ENCODE data around the gene IMPDH2. TPM values are rescaled to one million over a fixed set of nuclear protein-coding genes. Genes with fewer than 3 reads are reported as not detected.

The IMPDH2 gene
- 100 to 1,000 TPM; 227 to 229 TPM for total RNA-seq

DNA sequence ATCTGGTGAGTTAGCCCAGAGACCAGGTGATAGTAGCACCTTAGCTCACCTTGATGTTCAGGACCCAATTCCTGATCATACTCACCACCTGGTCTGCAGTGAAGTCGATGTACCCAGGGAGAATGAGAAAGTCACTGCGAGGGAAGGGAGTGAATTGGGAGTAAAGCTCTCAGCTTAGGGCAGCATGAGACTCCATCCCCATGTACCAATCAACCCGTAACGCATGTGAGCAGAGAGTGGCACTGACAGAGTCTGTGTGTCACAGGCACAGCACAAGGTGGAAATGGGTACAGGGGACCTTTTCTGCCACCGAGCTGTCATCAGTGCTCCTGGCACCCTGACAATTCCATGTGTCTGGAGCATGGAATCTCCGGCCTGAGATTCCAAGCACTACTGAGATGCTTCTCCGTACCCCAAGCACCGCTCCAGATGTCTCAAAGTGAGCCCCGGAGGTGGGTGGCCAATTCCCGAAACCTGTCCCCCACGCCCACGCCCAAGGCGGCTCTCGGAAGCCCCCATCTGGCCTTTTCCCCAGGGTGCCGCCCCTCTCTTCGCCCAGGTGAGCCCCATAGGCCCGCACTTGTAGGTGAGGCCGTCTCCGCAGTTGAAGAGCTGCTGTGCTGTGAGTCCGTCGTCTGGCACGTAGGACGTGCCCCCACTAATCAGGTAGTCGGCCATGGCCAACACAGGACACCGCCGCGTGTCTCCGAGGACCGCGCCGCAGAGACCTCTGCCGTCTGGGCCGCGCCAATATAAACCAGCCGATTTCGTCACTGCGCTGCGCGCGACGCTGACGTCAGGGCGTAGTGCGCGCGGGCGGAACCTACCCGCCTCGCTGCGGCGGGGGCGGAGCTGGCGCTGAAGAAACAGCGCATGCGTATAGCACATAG, at the start of gene IMPDH2:
Gene IMPDH2, minus strand, starts transcription at position 726 of the 890 bp plus-strand sequence. Its CDS starts 48 bp downstream, at position 678.
- CTCF ChIA-PET, result interaction anchor here (0.8 to 2.2 kb wide), 7 partner anchors 9 to 65 kb away, joined by 3 to 23 read pairs (median 6); partner anchors contain the start of genes DALRD3, P4HTM and QRICH1
- peaks cover 53% of the 10 kb centered on the region for H3K4me1 Mint-ChIP-seq (ENCODE audit: low read depth)
- H3K36me3 Mint-ChIP-seq (ENCODE audit: low read depth), result peaks cover 80% of the 10 kb centered on the region

DNA sequence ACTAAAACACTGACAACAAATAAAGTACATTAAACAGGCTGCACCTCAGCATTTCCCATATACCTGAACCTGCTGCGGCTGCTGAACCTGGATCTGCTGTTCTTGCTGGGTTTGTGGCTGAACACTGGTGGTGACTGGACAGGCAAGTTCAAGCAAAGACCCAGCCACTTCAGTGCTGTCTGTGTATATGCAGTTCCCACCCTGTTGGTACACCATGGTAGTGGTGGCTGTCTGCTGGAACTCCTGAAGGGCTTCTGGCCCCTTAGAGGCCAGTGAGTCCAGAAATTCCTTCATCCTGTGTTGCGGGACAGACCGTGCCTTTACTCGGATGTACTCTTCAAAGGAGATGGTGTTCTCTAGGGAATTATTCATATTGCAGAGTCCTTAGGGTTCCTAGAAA, 47.4 kb upstream of the IMPDH2 start:
- ATAC-seq (no peak), DNase-seq (no peak)
- no peaks in the 10 kb centered on the region for H3K27me3 Mint-ChIP-seq (ENCODE audit: low read depth)
- ChIA-PET CTCF (no interaction called here), POLR2A (no interaction called here)
- H3K4me3 Mint-ChIP-seq, result no peak overlapping the region
- H3K4me1 Mint-ChIP-seq (ENCODE audit: low read depth), result no peaks in the 10 kb centered on the region
- H3K9me3 Mint-ChIP-seq (ENCODE audit: insufficient read depth), result no peaks in the 10 kb centered on the region
- H3K36me3 Mint-ChIP-seq (ENCODE audit: low read depth), result peaks cover 46% of the 10 kb centered on the region
- no peak overlapping the region for H3K27ac Mint-ChIP-seq

More for the DNA sequence above, at the start of gene IMPDH2:
- peak; percentile 94 for DNase-seq
- peak within 1 kb of the TSS; percentile 96 for H3K27ac Mint-ChIP-seq
- peak within 1 kb of the TSS; percentile 92 for H3K4me3 Mint-ChIP-seq
- POLR2A ChIA-PET, result interaction anchor here (0.7 to 2.2 kb wide), 13 partner anchors 10 to 312 kb away, joined by 3 to 22 read pairs (median 3); partner anchors contain the start of genes DALRD3, IP6K2, P4HTM and QRICH1
- H3K9me3 Mint-ChIP-seq (ENCODE audit: insufficient read depth), result no peaks in the 10 kb centered on the region
- H3K27me3 Mint-ChIP-seq (ENCODE audit: low read depth), result no peaks in the 10 kb centered on the region
- peak; percentile 95 for ATAC-seq

DNA sequence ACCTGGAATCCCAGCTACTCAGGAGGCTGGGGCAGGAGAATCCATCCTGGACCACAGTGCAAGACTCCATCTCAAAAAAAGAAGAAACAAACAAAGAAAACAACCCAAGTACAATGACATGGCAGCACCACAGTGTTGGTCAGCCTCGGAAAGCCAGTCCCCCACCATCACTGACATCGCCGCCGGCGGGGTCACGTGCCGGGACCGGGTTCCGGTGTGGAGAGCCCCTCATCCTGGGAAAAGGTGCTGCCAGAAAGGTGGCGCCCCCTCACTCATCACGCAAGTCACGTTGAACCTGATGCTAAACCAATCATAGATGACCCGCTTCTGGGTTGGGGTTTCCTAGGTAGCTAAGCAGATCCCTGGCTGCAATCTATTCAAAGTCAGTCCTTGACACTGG, 46.9 kb upstream of the IMPDH2 start:
- no peaks in the 10 kb centered on the region for H3K27me3 Mint-ChIP-seq (ENCODE audit: low read depth)
- no peak for DNase-seq
- peaks cover 51% of the 10 kb centered on the region for H3K36me3 Mint-ChIP-seq (ENCODE audit: low read depth)
- ChIA-PET POLR2A (interaction anchor here (1.2 kb wide), 1 partner anchor 11 kb away, joined by 3 read pairs; no protein-coding TSS in a partner anchor), CTCF (interaction anchor here (1.6 kb wide), 1 partner anchor 15 kb away, joined by 3 read pairs; no protein-coding TSS in a partner anchor)
- no peak overlapping the region for H3K27ac Mint-ChIP-seq
- no peaks in the 10 kb centered on the region for H3K9me3 Mint-ChIP-seq (ENCODE audit: insufficient read depth)
- no peaks in the 10 kb centered on the region for H3K4me1 Mint-ChIP-seq (ENCODE audit: low read depth)
- ATAC-seq, result no peak
- H3K4me3 Mint-ChIP-seq, result no peak overlapping the region

DNA sequence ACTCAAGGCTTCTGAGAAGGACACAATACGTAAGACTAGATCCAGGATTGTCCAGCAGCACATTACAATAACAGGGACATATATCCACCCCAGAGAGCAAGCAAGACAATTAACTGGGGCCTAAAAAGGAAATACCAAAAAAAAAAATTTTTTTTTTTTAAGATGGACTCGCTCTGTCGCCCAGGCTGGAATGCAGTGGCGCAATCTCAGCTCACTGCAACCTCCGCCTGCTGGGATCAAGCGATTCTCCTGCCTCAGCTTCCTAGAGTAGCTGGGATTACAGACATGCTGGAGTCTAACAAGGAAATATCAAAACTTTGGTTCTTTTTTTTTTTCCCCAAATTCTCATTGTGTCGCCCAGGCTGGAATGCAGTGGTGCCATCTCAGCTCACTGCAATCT, 28.8 kb upstream of the IMPDH2 start:
- ATAC-seq, result no peak
- DNase-seq, result no peak

DNA sequence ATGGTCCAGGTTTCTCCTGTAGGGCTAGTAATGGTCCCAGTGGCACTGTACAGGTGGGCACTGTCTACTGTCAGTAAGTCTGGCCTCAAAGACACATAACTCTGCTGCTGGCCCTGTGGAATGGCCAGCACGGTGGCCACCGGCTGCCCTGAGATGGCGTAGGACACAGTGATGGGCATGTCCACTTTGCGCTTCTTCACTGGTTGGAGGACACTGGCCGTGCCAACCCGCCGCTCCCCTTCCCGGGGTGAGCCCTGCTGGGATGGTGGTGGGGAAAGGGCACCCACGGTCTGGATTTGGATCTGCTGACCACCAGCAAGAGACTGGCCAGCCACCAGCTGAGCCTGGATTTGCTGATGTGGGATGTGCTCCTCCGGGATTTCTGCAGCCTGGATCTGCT, 28.1 kb upstream of the IMPDH2 start:
- Mint-ChIP-seq H3K36me3 (ENCODE audit: low read depth) (peaks cover 52% of the 10 kb centered on the region), H3K27ac (no peak overlapping the region), H3K4me1 (ENCODE audit: low read depth) (no peaks in the 10 kb centered on the region), H3K27me3 (ENCODE audit: low read depth) (no peaks in the 10 kb centered on the region), H3K9me3 (ENCODE audit: insufficient read depth) (no peaks in the 10 kb centered on the region), H3K4me3 (no peak overlapping the region)
- ATAC-seq, result no peak
- no peak for DNase-seq
- CTCF ChIA-PET, result no interaction called here
- POLR2A ChIA-PET, result interaction anchor here (0.8 kb wide), 1 partner anchor 10 kb away, joined by 5 read pairs; no protein-coding TSS in a partner anchor

More for the DNA sequence above, 28.8 kb upstream of the IMPDH2 start:
- Mint-ChIP-seq H3K4me3 (no peak overlapping the region), H3K27me3 (ENCODE audit: low read depth) (no peaks in the 10 kb centered on the region), H3K27ac (no peak overlapping the region), H3K4me1 (ENCODE audit: low read depth) (no peaks in the 10 kb centered on the region), H3K9me3 (ENCODE audit: insufficient read depth) (no peaks in the 10 kb centered on the region), H3K36me3 (ENCODE audit: low read depth) (peaks cover 48% of the 10 kb centered on the region)
- CTCF ChIA-PET, result no interaction called here
- POLR2A ChIA-PET, result interaction anchor here (0.8 to 1.2 kb wide), 2 partner anchors 9 to 36 kb away, joined by 3 to 5 read pairs; partner anchors contain the start of gene QRICH1

DNA sequence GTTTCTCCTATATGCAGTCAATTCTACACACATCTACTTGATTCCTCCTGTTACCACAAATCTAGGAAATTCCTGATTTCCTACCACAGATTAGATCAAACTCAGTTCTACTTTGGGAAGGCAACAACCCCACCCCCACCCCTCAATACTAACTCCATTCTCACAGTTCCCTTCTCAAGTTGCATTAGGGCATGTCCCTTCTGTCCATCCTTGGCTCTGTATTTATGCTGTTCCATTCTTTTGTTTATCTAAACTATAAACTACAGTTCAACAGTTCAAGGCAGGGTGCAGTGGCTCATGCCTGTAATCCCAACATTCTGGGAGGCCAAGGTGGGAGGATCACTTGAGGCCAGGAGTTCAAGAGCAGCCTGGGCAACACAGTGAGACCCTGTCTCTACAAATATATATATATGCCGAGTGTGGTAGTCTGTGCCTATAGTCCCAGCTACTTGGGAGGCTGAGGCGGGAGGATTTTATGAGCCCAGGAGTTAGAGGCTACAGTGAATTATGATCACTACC, 25.2 kb upstream of the IMPDH2 start:
- CTCF ChIA-PET, result interaction anchor here (1.0 to 1.4 kb wide), 2 partner anchors 40 to 65 kb away, joined by 3 read pairs; no protein-coding TSS in a partner anchor
- no peak for ATAC-seq
- H3K4me1 Mint-ChIP-seq (ENCODE audit: low read depth), result no peaks in the 10 kb centered on the region
- POLR2A ChIA-PET, result no interaction called here
- H3K36me3 Mint-ChIP-seq (ENCODE audit: low read depth), result peaks cover 58% of the 10 kb centered on the region
- DNase-seq, result no peak
- no peaks in the 10 kb centered on the region for H3K9me3 Mint-ChIP-seq (ENCODE audit: insufficient read depth)
- no peak overlapping the region for H3K27ac Mint-ChIP-seq
- no peaks in the 10 kb centered on the region for H3K27me3 Mint-ChIP-seq (ENCODE audit: low read depth)
- no peak overlapping the region for H3K4me3 Mint-ChIP-seq

DNA sequence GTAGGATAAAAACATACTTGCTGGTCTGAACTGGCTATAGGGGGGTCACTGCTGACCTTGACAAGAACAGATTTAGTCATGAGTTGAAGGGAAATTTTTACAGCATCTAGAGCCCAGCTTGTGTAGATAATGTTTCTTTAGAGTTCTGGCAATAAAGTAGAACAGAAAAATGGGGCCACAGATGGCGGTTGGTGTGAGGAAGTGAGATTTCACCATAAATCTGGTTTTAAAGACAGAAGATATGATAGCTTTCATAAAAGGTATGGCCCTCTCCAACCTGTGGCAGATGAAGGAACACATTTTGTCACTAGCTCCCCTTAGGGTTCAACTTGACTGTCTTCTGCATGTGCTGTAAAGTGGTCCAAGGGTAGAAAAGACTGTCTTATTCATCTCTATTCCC, 24.3 kb upstream of the IMPDH2 start:
- peaks cover 62% of the 10 kb centered on the region for H3K36me3 Mint-ChIP-seq (ENCODE audit: low read depth)
- H3K27me3 Mint-ChIP-seq (ENCODE audit: low read depth), result no peaks in the 10 kb centered on the region
- H3K27ac Mint-ChIP-seq, result no peak overlapping the region
- H3K4me1 Mint-ChIP-seq (ENCODE audit: low read depth), result no peaks in the 10 kb centered on the region
- DNase-seq (no peak), ATAC-seq (no peak)
- ChIA-PET POLR2A (no interaction called here), CTCF (interaction anchor here (1.0 kb wide), 1 partner anchor 64 kb away, joined by 3 read pairs; no protein-coding TSS in a partner anchor)
- H3K9me3 Mint-ChIP-seq (ENCODE audit: insufficient read depth), result no peaks in the 10 kb centered on the region
- no peak overlapping the region for H3K4me3 Mint-ChIP-seq

DNA sequence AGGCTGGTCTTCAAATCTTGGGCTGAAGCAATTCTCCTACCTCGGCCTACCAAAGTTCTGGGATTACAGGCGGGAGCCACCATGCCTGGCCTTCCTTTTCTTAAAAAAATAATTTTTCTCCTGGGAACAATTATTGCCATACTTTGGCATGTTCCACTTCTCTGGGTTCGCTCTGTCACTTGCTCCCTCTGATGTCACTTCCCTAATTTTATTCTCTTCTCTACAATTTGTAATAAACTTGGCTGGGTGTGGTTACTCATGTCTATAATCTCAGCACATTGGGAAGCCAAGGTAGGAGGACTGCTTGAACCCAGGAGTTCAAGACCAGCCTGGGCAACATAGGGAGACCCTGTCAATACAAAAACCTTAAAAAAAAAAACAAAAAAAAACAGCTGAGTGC, 6.1 kb upstream of the IMPDH2 start:
- no peaks in the 10 kb centered on the region for H3K4me1 Mint-ChIP-seq (ENCODE audit: low read depth)
- ATAC-seq, result no peak
- no peak for DNase-seq
- H3K27ac Mint-ChIP-seq, result no peak overlapping the region
- no peaks in the 10 kb centered on the region for H3K9me3 Mint-ChIP-seq (ENCODE audit: insufficient read depth)
- ChIA-PET CTCF (interaction anchor here (1.5 kb wide), 1 partner anchor 13 kb away, joined by 5 read pairs; the partner anchor contains the start of gene NDUFAF3), POLR2A (interaction anchor here (1.1 to 5.3 kb wide), 2 partner anchors 15 to 28 kb away, joined by 4 to 38 read pairs; partner anchors contain the start of genes DALRD3, NDUFAF3 and WDR6)
- peaks cover 42% of the 10 kb centered on the region for H3K36me3 Mint-ChIP-seq (ENCODE audit: low read depth)
- no peaks in the 10 kb centered on the region for H3K27me3 Mint-ChIP-seq (ENCODE audit: low read depth)
- no peak overlapping the region for H3K4me3 Mint-ChIP-seq

DNA sequence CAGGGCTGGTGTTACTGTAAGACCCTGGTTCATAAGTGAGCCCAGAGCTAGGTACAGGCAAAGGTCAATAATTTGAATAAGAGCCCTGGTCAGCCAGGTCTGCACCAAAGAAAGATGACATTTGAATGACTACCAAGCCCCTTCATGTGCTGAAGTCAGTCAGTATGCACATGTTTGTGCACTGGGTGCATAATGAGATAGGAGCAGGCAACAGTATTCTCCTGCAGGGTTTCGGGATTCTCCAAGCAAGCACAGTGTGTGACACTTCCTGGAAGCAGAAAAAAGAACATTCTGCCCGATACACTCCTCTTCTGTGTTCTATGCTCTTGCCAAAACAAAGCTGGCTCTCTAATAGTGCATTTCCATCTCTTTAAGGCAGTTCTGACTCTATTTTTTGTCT, 5.5 kb upstream of the IMPDH2 start:
- ATAC-seq (no peak), DNase-seq (no peak)
- no peaks in the 10 kb centered on the region for H3K27me3 Mint-ChIP-seq (ENCODE audit: low read depth)
- ChIA-PET CTCF (interaction anchor here (1.5 kb wide), 1 partner anchor 13 kb away, joined by 5 read pairs; the partner anchor contains the start of gene NDUFAF3), POLR2A (interaction anchor here (1.1 to 5.3 kb wide), 2 partner anchors 14 to 28 kb away, joined by 4 to 38 read pairs; partner anchors contain the start of genes DALRD3, NDUFAF3 and WDR6)
- peaks cover 4% of the 10 kb centered on the region for H3K4me1 Mint-ChIP-seq (ENCODE audit: low read depth)
- H3K36me3 Mint-ChIP-seq (ENCODE audit: low read depth), result peaks cover 45% of the 10 kb centered on the region
- H3K27ac Mint-ChIP-seq, result no peak overlapping the region
- no peaks in the 10 kb centered on the region for H3K9me3 Mint-ChIP-seq (ENCODE audit: insufficient read depth)
- H3K4me3 Mint-ChIP-seq, result no peak overlapping the region

DNA sequence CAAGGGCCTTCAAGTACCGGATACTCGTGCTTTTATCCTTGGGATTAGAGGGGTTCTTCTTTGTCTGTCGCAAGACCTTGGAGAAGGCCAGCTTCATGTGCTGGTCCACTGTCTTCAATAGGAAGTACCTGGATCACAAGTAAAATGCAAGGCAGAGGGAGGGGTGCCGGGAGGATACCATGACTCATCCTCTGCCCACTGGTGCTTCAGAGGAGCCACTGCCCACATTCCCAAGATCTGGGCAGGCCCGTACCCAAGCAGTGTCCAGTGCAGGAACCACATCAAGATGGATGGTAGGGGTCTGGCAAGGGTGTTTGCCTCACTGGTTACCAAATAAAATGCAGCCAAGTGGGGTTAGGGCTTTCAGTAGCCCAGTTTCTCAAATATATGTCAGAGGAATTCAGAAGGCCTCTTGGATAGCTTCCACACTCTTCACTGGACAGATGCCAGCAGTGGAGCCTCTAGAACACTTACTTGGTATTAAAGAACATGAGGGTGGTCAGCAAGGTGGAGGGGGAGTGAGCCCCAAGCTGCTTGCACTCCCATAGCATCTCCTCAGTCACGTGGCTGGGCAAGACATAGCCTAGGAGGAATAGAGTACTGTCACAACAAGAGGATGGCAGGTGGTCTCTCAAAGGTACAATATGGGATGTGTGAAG, 3.6 kb upstream of the IMPDH2 start:
- DNase-seq (no peak), ATAC-seq (no peak)
- no peaks in the 10 kb centered on the region for H3K9me3 Mint-ChIP-seq (ENCODE audit: insufficient read depth)
- H3K27ac Mint-ChIP-seq, result no peak overlapping the region
- H3K36me3 Mint-ChIP-seq (ENCODE audit: low read depth), result peaks cover 60% of the 10 kb centered on the region
- peaks cover 19% of the 10 kb centered on the region for H3K4me1 Mint-ChIP-seq (ENCODE audit: low read depth)
- CTCF ChIA-PET, result interaction anchor here (0.7 to 2.6 kb wide), 2 partner anchors 11 to 125 kb away, joined by 3 to 11 read pairs; partner anchors contain the start of gene NDUFAF3
- H3K27me3 Mint-ChIP-seq (ENCODE audit: low read depth), result no peaks in the 10 kb centered on the region
- H3K4me3 Mint-ChIP-seq, result no peak overlapping the region
- POLR2A ChIA-PET, result interaction anchor here (0.7 to 5.3 kb wide), 3 partner anchors 12 to 26 kb away, joined by 3 to 38 read pairs (median 3); partner anchors contain the start of genes DALRD3, NDUFAF3 and WDR6

DNA sequence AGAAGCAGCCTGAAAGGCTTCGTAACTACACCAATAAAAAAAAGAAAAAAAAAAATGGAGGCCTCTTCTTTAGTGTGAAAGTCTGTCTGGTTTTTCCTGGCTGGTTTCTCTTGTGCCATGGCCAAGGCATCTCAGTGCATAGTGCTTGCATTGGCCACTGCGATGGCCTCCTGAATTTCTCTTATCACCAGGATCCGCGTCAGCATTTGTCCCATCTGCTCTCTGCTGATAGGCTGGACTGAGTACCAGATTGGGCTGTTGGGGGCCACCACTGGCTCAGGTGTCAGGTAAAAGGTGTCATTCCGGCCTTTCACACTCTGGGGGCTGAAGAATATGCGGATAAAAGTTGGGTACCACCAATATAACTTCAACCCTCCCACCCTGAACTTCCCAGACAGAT, 1.1 kb upstream of the IMPDH2 start:
- no peak for ATAC-seq
- ChIA-PET CTCF (interaction anchor here (1.6 to 2.6 kb wide), 2 partner anchors 9 to 23 kb away, joined by 5 to 11 read pairs; partner anchors contain the start of genes NDUFAF3 and WDR6), POLR2A (interaction anchor here (5.3 kb wide), 1 partner anchor 10 kb away, joined by 38 read pairs; the partner anchor contains the start of genes DALRD3 and NDUFAF3)
- no peaks in the 10 kb centered on the region for H3K9me3 Mint-ChIP-seq (ENCODE audit: insufficient read depth)
- H3K4me3 Mint-ChIP-seq, result no peak overlapping the region
- DNase-seq, result no peak
- H3K27ac Mint-ChIP-seq, result peak overlapping the region; percentile 51
- no peaks in the 10 kb centered on the region for H3K27me3 Mint-ChIP-seq (ENCODE audit: low read depth)
- H3K4me1 Mint-ChIP-seq (ENCODE audit: low read depth), result peaks cover 41% of the 10 kb centered on the region
- H3K36me3 Mint-ChIP-seq (ENCODE audit: low read depth), result peaks cover 72% of the 10 kb centered on the region
